Activated T-cell treated with anti-CD3 and anti-CD28 coated beads for 48 hours (primary cell): ENCODE measurements around the gene AKR7A2.

Source experiments
- DNase-seq: peaks from one replicate; pipeline ENCODE4 v3.0.0-alpha.2; 2020; ENCODE audit warnings: low read depth

Gene AKR7A2

GRCh38 chr1:19311931-19312781 is at the start of gene AKR7A2, which contains the start of gene SLC66A1:
Gene AKR7A2 (minus strand): TSS chr1:19312144. CDS start chr1:19312124, 20 bp downstream.
Gene SLC66A1 (plus strand): TSS chr1:19312326. CDS start chr1:19317678, 5,352 bp downstream.
- peak; percentile 95 for DNase-seq

GRCh38 chr1:19360843-19361610 is 49.1 kb upstream of the AKR7A2 start:
- no peak for DNase-seq

- no peak for DNase-seq
These were observed 48.5 kb upstream of the AKR7A2 start for GRCh38 chr1:19360432-19360831.

GRCh38 chr1:19360016-19360415 is 48.1 kb upstream of the AKR7A2 start:
- no peak for DNase-seq

- DNase-seq = no peak
These were observed 47.4 kb upstream of the AKR7A2 start for GRCh38 chr1:19359357-19359756.

- DNase-seq = no peak
These were observed 46.8 kb upstream of the AKR7A2 start for GRCh38 chr1:19358710-19359109.

- no peak for DNase-seq
These were observed 45.5 kb upstream of the AKR7A2 start for GRCh38 chr1:19357299-19357986.

- no peak for DNase-seq
These were observed 44.3 kb upstream of the AKR7A2 start for GRCh38 chr1:19356266-19356665.

GRCh38 chr1:19354531-19354981 is 42.6 kb upstream of the AKR7A2 start:
- no peak for DNase-seq

GRCh38 chr1:19353596-19353995 is 41.7 kb upstream of the AKR7A2 start:
- DNase-seq = no peak

GRCh38 chr1:19352839-19353238 is 40.9 kb upstream of the AKR7A2 start:
- no peak for DNase-seq

- DNase-seq = no peak
These were observed 39.9 kb upstream of the AKR7A2 start for GRCh38 chr1:19351873-19352272.

- no peak for DNase-seq
These were observed 38.6 kb upstream of the AKR7A2 start for GRCh38 chr1:19350566-19350965.

GRCh38 chr1:19349999-19350398 is 38.1 kb upstream of the AKR7A2 start:
- no peak for DNase-seq

GRCh38 chr1:19348441-19349198 is 36.7 kb upstream of the AKR7A2 start:
- DNase-seq = no peak

- no peak for DNase-seq
These were observed 35.7 kb upstream of the AKR7A2 start for GRCh38 chr1:19347533-19348172.

GRCh38 chr1:19346026-19346425 is 34.1 kb upstream of the AKR7A2 start:
- DNase-seq = no peak

GRCh38 chr1:19345391-19345790 is 33.4 kb upstream of the AKR7A2 start:
- no peak for DNase-seq

- DNase-seq = no peak
These were observed 32.9 kb upstream of the AKR7A2 start for GRCh38 chr1:19344831-19345230.

- DNase-seq = peak; percentile 41
These were observed 32.4 kb upstream of the AKR7A2 start for GRCh38 chr1:19344372-19344810.
